ENCODE results near the gene RABEPK. TPM values are rescaled to one million over a fixed set of nuclear protein-coding genes. Genes with fewer than 3 reads are reported as not detected.

The RABEPK gene
- total RNA-seq, 1 experiment from 2014 or later, result 21.8 TPM

DNA sequence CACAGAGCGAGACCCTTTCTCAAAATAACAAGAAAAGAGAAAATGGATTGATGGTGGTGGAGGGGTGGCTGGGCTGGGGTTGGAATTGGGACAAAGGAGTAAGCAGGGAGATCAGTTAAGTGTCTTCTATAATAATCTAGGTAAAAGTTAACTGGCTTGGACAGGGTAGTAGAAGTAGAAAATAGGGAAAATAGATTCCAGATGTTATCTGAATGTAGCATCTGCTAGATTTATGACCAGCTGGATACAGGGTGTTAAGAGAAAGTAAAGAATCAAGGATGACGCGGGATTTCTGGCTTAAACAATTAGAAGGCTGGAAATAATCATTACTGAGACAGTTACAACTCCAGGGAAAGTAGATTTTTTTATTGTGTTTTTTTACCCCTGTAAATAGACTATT is 23.7 kb upstream of the RABEPK start:
- Histone ChIP-seq H2AK5ac (ENCODE audit: insufficient read length, low read length) (no peak overlapping the region), H3K27me3 (ENCODE audit: insufficient read depth, low read length) (no peaks in the 10 kb centered on the region), H3K79me1 (ENCODE audit: insufficient read depth, low read depth, low read length, poor library complexity, severe bottlenecking) (peaks cover 21% of the 10 kb centered on the region), H3K18ac (ENCODE audit: insufficient read length, low read depth, low read length) (no peak overlapping the region), H3T11ph (ENCODE audit: low read length) (no peak overlapping the region), H2BK5ac (ENCODE audit: insufficient read length, low read length) (no peak overlapping the region), H3K56ac (ENCODE audit: insufficient read length, low read depth, low read length) (no peak overlapping the region), H2BK20ac (ENCODE audit: low read depth, low read length, poor library complexity, severe bottlenecking) (no peak overlapping the region), H3K4me1 (ENCODE audit: insufficient read depth, low read length) (no peaks in the 10 kb centered on the region; the same call in 1 of the 2 replicates), H3K4me2 (ENCODE audit: insufficient read depth, insufficient read length, low read length) (no peak overlapping the region), H3K9ac (ENCODE audit: extremely low read depth, insufficient read length, low read length) (no peak overlapping the region), H3K27ac (ENCODE audit: insufficient read length, low read depth, low read length) (no peak overlapping the region), H4K91ac (ENCODE audit: insufficient read length, low read depth, low read length) (no peak overlapping the region), H2BK15ac (ENCODE audit: low read depth, low read length) (no peak overlapping the region), H3K14ac (ENCODE audit: insufficient read depth, low read length) (no peak overlapping the region), H2AFZ (ENCODE audit: low read length) (no peak overlapping the region), H3K9me3 (ENCODE audit: control insufficient read depth, low read depth, low read length) (no peaks in the 10 kb centered on the region), H4K8ac (replicated peaks; ENCODE audit: insufficient read length, low read depth, low read length) (no peak overlapping the region), H2BK12ac (ENCODE audit: insufficient read length, low read depth, low read length) (no peak overlapping the region), H3K4ac (ENCODE audit: low read depth, low read length) (no peak overlapping the region), H4K5ac (ENCODE audit: insufficient read length, low read depth, low read length) (no peak overlapping the region), H3K23ac (ENCODE audit: insufficient read length, low read depth, low read length) (no peak overlapping the region), H3K23me2 (ENCODE audit: insufficient read length, low read depth, low read length, poor library complexity, severe bottlenecking) (no peaks in the 10 kb centered on the region), H4K20me1 (ENCODE audit: control insufficient read depth, insufficient read depth, insufficient read length) (no peaks in the 10 kb centered on the region), H2BK120ac (ENCODE audit: low read depth, low read length, poor library complexity, severe bottlenecking) (no peak overlapping the region), H3K79me2 (ENCODE audit: insufficient read depth, low read length) (peaks cover 16% of the 10 kb centered on the region; the same call in 1 of the 2 replicates)
- Mint-ChIP-seq H3K9me3 (no peaks in the 10 kb centered on the region), H3K4me1 (peaks cover 3 to 10% of the 10 kb centered on the region in 2 experiments), H3K36me3 (ENCODE audit: insufficient read depth in 1 of 3, low read depth in 3 of 3) (no peaks in the 10 kb centered on the region; a peak in 1 of 7 replicates), H3K27ac (peak overlapping the region; percentile 17 to 88 (median 42); a peak in 4 of 7 replicates), H3K4me3 (no peak overlapping the region), H3K27me3 (ENCODE audit: low read depth) (no peaks in the 10 kb centered on the region)
- no peak for TF ChIP-seq CTCF (conservative IDR thresholded peaks at IDR 0.05)
- DNase-seq, result no peak
- WGBS (ENCODE audit: extremely low coverage, insufficient read length, low lambda C conversion rate), result no CpG with 5 or more reads among the region's 3 CpGs

Data from H9 (cell line).